ENCODE measurements around the gene NEDD4.

DNA sequence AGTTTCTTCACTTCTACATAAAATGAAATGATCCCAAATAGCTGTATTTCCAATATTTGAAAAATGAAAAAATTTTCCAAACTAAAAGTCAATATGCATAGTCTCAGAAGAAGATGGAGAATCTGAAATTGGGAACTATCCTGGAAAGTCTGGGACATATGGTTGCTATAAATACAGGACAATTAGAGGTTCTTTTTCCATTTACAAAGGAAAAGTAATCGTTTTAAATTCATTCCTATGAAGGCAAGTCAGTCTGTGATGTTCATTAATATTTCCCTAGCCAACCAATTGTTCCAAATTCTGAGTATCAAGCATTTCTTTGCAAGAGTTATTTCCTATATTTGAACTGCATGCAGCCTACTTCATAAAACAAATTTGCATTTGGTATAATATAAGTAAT is 102.2 kb downstream of the NEDD4 start:
- TF ChIP-seq, protein P1, sequence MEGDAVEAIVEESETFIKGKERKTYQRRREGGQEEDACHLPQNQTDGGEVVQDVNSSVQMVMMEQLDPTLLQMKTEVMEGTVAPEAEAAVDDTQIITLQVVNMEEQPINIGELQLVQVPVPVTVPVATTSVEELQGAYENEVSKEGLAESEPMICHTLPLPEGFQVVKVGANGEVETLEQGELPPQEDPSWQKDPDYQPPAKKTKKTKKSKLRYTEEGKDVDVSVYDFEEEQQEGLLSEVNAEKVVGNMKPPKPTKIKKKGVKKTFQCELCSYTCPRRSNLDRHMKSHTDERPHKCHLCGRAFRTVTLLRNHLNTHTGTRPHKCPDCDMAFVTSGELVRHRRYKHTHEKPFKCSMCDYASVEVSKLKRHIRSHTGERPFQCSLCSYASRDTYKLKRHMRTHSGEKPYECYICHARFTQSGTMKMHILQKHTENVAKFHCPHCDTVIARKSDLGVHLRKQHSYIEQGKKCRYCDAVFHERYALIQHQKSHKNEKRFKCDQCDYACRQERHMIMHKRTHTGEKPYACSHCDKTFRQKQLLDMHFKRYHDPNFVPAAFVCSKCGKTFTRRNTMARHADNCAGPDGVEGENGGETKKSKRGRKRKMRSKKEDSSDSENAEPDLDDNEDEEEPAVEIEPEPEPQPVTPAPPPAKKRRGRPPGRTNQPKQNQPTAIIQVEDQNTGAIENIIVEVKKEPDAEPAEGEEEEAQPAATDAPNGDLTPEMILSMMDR (IDR thresholded peaks at IDR 0.05): no peak
- TF ChIP-seq POLR2AphosphoS5 (IDR thresholded peaks at IDR 0.05): no peak
- TF ChIP-seq POLR2A (IDR thresholded peaks at IDR 0.05): no peak
- no peak for TF ChIP-seq EP300 (IDR thresholded peaks at IDR 0.05; ENCODE audit: low read depth)
